GM19468 (cell line): ENCODE results near the gene PALM.
"Not testable (repeated sequence)": the region's sequence is repeated elsewhere in the genome, so short reads cannot be mapped to it uniquely, and the experiment has no call there.

Experiments
- ATAC-seq: cut with Tn5 transposase; IDR thresholded peaks from one replicate; pipeline ENCODE4 v1.9.1; 2021; ENCODE audit warnings: mild to moderate bottlenecking, moderate library complexity, moderate number of reproducible peaks; ENCODE audit not compliant: unreplicated experiment; ENCODE audit errors: extremely low read depth

Gene PALM

DNA sequence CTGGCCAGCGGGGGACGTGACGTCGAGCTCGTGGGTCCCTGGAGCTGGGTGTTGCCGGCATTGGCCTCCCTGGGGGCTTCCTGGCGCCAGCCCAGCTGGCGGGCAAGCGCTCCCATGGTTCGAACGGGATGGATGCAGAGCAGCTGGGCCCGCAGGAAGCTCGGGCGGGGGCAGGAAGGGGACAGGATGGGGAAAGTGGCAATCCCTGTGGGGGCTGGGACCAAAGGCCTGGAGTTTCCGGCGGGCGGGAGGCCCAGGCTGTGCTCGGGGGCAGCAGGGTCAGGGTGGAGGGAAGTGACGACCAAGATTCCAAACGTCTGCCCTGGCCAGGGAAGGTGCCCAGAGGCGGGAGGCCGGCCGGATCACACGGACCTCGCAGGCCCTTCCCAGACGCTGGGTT lies 19.3 kb downstream of the PALM start:
- ATAC-seq = no peak

DNA sequence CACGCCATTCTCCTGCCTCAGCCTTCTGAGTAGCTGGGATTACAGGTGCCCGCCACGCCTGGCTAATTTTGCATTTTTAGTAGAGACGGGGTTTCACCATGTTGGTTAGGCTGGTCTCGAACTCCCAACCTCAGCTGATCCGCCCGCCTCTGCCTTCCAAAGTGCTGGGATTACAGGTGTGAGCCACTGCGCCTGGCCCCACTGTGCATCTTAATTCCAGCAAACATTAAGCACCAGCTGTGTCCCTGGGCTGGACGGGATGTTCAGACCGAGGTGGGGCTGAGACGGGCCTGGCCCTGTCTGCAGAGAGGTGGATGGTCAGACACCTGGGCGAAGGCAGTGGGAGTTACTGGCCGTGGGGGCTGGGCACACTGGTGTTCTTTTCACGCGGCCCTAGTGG lies 20.8 kb downstream of the PALM start:
- not testable (repeated sequence) for ATAC-seq

DNA sequence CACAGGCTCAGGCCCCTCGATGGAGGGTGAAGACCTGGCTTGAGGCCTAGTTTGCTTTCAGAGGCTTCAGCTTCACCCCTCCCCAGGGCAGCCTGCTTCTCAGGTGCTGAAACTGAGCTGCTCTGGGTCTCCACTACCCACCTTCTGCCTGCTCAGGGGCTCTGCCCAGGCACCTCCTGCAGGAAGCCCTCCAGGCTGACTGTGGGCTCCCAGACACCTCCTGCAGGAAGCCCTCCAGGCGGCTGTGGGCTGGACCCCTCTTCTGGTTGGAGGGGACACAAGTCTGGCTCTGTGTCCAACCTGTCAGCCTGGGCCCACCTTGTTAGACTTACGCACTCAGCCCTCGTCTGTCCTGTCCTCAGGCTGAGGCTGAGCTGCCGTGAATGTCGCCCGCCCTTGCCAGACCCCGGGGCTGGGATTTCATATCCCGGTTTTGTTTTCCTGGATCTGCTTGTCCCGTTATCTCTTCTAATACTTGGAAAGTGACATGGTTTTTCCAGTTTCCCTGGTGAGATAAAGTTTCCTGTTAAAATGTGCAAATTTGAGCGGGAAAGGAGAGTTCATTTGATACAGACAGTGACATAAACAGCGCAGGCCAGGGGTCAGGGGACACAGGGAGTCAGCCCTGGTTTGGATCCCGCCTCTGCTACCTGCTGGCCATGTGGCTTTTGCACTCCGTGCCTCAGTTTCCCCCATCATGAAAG lies 21.4 kb downstream of the PALM start:
- ATAC-seq = no peak

DNA sequence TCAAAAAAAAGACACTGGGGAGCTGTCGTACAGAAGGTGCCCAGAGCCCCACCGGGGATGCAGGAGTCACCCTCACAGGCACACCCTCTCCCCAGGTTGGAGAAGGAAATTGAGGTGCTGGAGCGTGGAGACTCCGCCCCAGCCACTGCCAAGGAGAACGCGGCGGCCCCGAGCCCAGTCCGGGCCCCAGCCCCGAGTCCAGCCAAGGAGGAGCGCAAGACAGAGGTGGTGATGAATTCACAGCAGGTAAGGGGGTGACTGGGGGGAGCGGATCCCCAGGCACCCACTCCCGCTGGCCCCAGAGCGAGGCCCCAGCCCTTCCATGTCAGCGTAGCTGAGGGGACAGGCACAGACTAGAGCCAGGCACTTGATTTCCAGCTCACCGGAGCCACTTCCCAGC lies 22.3 kb downstream of the PALM start:
- ATAC-seq = no peak

DNA sequence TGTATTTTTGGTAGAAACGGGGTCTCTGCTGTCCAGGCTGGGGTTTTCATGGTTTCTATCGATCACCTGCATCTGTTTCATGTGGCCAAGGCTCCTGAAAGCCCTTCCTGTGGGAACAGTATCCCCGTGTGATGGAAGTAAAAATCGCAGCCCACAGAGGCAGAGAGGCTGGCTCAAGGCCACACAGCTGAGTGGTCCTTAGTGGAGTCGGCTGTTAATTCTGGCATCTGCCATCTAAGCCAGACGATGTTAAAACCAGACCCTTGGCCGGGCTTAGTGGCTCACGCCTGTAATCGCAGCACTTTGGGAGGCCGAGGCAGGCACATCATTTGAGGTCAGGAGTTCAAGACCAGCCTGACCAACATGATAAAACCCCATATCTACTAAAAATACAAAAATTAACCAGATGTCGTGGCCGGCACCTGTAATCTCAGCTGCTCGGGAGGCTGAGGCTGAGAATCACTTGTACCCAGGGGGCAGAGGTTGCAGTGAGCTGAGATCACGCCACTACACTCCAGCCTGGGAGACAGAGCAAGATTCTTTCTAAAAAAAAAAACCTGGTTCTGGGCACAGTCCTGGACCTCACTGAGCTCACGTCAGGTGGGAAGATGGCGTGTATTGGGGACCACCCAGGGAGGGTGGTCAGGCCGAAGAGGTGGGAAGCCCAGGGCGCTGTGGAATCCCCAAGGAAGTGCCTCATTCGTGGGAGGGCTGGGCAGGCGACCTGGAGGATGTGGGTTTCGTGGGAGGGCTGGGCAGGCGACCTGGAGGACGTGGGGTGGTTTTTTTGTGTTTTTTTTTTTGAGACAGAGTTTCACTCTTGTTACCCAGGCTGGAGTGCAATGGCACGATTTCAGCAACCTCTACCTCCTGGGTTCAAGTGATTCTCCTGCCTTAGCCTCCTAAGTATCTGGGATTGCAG lies 23.7 kb downstream of the PALM start:
- no peak for ATAC-seq

DNA sequence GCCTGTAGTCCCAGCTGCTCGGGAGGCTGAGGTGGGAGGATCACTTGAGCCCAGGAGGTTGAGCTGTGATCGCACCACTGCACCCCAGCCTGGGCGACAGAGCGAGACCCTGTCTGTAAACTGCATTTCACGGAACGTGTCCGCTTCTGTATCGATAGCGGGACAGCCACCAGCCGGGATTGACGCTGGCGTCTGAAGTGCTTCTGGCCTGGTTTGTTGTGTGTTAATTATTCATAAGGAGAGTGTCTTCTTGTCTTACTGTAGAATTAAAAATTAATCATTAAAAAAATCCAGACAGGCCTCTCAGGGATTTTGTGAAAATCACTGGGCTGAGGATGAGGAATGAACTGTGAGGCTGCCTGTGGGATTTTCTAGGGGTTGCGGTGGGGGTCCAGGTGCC lies 26.0 kb downstream of the PALM start:
- no peak for ATAC-seq

DNA sequence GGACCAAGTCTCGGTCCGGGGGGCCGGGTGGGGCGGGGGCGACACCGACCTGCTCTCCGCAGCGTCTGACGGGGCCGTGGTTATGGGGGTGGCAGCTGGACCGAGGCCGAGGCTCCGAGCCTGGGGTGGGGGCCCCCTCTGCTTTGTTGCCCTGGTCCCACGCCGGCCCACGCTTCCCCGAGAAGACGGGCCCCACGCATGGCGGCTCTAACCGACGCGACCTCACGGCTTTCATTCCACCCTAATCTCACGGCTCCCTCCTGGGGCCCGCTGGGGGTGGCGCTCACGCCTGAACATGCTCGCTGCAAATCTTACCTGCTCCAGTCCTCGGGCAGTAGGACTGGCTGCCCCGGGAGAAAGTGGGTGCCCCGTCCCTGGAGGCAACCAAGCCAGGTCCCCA lies 27.4 kb downstream of the PALM start:
- no peak for ATAC-seq

DNA sequence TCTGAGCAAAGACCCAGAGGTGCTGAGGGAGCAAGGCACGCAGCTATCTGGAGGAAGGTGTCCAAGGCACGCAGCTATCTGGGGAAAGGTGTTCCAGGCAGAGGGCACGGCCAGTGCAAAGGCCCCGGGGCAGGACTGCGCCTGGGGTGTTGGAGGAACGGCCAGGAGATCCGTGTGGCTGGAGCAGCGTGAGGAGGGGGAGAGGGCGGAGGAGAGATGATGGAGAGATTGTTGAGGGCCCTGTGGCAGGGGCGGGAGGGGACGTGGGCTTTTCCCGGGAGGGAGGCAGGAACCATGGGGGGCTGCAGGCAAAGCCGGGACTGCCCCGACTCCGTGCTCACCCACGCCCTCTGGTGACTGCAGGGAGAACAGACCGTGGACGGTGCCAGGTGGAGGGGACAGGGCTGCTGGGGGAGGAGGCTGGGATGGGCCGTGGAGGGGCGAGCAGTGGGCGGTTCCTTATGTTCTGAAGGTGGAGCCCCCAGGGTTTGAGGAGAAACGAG lies 28.9 kb downstream of the PALM start:
- no peak for ATAC-seq

DNA sequence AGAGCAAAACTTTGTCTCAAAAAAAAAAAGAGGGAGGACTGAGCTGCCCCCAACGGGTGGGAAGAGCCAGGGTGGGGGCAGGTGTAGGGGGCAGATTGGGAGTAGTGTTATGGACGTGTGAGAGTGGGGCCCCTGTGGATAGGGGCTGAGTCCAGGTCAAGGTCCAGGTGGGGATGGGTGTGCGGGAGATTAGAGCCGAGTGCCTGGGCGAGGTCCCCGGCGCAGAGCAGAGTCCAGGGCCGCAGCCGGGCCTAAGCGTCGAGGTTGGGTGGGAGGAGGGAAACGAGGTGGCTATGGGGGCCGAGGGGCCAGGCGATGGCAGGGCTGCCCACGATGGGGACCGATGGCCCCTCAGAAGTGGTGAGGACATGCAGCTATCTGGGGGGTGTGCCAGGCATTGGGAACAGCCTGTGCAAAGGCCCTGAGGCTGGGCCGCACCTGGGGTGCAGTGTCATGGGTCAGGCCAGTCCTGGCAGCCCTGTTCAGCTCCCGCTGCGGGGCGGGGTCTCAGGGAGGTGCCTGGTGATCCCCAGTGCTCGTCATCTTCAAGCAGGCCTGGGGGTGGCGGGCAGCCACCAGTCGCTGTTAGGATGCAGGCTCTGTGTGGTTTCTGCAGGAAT lies 29.9 kb downstream of the PALM start:
- no peak for ATAC-seq

DNA sequence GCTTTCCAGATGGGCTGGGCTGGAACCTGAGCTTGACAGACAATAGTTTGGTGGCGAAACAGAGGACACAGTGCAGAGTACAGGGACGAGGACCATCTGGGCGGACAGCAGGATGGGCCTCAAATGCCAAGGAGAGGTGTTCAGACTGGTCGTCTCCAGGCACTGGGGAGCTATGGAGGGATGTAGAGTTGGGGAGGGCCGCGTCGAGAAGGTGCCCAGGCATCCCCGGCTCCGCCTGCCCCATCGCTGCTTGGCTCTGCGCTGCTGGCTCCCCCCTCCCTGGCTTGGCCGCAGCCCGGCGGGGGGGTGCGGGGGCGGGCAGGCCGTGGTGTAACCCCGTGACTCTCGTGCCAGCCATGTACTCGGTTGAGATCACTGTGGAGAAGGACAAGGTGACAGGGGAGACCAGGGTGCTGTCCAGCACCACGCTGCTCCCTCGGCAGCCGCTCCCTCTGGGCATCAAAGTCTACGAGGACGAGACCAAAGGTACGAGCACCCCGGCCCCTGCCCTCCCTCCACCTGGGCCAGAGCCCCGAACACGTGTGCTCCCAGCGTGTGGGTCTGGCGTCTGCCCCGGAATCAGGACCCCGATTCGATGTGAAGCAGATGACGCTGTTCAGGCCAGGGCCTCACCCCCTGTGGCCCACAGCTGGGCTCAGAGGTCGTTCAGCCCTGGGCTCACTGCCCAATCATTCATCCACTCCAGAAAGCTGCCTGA lies 31.4 kb downstream of the PALM start:
- no peak for ATAC-seq

DNA sequence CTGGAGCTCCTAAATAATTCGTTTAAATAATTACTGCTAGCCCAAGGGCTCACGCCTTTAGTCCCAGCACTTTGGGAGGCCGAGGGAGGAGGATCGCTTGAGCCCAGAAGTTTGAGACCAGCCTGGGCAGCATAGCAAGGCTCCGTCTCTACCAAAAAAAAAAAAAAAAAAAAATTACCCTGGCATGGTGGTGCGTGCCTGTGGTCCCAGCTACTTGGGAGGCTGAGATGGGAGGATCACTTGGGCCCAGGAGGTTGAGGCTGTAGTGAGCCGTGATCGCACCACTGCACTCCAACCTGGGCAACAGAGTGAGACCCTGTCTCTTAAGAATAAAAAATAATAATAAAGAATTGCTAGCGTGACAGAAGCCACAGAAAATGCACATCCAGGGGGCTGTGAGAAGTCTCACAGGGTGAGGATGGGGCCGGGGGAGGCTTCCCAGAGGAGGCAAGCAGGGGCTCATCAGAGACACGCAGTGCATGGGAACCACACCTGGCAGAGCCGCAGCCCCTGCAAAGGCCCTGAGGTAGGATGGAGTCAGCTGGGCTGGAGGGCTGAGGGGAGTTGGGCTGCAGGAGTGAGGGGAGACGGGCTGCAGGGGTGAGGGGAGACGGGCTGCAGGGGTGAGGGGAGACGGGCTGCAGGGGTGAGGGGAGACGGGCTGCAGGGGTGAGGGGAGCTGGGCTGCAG lies 32.2 kb downstream of the PALM start:
- ATAC-seq = not testable (repeated sequence)

DNA sequence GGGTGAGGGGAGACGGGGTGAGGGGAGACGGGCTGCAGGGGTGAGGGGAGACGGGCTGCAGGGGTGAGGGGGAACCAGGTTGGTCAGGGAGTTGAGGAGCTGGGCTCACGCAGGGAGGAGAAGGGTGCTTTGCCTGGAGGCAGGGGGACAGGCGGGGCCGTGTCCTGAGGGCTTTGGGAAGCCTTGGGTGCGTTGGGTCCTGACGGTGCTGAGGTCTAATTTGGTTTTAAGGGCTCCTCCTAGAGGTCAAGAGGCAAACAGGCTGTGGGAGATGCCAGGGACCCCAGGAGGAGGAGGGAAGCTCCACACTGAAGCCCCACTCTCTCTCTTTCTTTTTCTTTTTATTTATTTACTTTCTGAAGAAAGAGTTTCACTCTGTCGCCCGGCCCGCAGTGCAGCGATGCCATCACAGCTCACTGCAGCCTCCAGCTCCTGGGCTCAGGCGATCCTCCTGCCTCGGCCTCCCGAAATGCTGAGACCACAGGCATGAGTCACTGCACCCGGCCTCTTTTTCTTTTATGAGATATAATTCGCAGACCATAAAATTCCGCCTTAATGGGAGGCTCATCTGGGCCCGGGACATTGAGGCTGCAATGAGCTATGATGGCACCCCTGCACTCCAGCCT lies 32.9 kb downstream of the PALM start:
- ATAC-seq = no peak

DNA sequence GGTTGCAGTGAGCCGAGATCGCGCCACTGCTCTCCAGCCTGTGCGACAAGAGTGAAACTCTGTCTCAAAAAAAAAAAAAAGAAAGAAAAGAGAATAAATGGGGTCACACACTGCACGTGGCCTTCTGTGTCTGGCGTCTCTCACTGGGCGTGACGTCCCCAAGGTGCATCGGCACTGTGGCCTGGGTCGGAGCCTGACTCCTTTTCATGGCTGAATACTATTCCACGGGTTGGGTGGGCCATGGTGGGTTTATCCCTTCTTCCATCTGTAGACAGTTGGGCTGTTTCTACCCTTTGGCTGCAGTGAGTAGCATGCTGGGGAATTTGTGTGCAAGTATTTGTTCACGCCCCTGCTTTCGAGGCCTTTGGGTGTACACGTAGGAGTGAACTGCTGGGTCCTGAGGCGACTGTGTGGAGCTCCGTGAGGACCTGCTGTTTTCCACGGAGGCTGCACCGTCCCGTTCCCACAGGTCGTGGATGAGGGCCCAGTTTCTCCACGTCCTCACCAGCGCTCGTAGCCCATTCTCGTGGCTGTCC lies 33.9 kb downstream of the PALM start:
- ATAC-seq = no peak

DNA sequence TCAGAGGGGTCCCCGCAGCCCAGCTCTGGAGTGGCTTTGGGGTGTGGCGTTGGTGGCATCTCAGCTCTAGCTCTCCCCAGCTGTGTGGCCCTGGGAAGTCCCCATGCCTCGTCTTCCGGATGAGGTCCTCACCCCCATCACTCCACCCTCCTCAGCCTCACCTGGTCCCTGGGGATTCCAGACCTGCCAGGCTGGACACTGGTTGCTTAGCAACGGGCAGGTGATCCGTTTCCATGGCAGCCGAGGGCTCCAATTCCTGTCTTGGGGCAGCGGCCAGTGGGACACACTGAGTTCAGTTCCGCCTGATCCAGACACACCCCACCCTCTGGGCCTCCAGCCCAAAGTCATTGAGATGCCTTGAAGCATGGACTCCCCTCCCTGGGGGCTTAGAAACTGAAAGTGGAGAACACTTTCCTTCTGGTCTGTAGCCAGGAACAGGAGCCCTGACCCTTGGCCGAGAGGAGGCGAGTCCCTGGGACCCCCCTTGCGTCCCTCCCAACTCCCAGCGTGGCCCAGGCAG lies 34.5 kb downstream of the PALM start:
- ATAC-seq = no peak

DNA sequence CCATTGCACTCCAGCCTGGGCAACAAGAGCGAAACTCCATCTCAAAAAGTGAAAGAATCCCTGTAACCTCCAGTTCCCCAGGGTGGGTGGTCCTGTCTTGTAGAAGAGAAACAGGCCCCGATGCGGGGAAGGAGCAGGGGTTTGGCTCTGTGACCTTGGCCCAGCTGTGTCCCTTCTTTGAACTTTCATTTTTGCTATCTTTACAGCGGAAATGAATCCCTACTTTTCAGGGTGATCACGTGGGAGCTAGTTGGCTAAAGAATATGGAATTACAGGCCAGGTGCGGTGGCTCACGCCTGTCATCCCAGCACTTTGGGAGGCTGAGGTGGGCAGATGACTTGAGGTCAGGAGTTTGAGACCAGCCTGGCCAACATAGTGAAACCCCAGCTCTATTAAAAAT lies 36.4 kb downstream of the PALM start:
- ATAC-seq = not testable (repeated sequence)

DNA sequence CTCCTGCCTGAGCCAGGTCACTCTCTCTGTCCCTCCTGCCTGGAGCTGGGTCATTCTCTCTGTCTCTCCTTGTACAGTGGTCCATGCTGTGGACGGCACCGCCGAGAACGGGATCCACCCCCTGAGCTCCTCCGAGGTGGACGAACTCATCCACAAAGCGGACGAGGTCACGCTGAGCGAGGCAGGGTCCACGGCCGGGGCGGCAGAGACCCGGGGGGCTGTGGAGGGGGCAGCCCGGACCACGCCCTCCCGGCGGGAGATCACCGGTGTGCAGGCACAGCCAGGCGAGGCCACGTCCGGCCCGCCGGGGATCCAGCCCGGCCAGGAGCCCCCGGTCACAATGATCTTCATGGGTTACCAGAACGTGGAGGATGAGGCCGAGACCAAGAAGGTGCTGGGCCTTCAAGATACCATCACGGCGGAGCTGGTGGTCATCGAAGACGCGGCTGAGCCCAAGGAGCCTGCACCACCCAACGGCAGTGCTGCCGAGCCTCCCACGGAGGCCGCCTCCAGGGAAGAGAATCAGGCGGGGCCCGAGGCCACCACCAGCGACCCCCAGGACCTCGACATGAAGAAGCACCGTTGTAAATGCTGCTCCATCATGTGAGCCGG lies 37.6 kb downstream of the PALM start:
- ATAC-seq = no peak

DNA sequence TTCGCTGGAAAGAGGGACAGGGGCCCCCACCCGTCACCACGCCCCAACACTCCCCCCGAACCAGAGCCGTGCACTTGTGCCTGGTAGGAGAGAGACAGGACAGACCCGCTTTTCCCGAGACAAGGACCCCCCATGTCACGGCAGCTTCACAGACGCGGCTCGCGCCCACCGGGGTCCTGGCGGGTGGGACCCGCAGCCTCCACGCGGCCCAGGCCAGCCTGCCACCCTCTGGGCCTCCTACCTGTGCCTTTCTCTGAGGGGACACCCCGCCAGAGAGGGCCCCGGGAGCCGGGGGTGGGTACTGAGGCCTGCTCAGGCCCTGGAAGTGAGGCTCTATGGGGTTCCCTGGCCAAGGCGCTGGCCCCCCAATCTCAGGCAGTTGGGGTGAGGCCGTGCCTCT lies 38.2 kb downstream of the PALM start:
- ATAC-seq = no peak
